Astrocyte (in vitro differentiated cells and primary cell): ENCODE data around the gene AFG1L. TPM values are rescaled to one million over a fixed set of nuclear protein-coding genes. Genes with fewer than 3 reads are reported as not detected.
"Not testable (repeated sequence)": the region's sequence is repeated elsewhere in the genome, so short reads cannot be mapped to it uniquely, and the experiment has no call there.

Experiments used
- DNase-seq: peaks from one replicate; pipeline ENCODE4 v3.0.0-alpha.2; 2010; ENCODE audit warnings: low read depth
- FAIRE-seq: peaks from 2 replicates; lab custom pipeline; 2011; peaks lifted over from hg19 to GRCh38; lab: Jason Lieb, UNC
- H2AFZ ChIP-seq: 2 replicates; pipeline ENCODE4 v1.6.0; 2012; ENCODE audit warnings: low read depth, low read length, inconsistent platforms
- H3K27ac ChIP-seq: 2 replicates; pipeline ENCODE4 v1.5.1; 2011; ENCODE audit warnings: low read depth, low read length, inconsistent platforms
- H3K27me3 ChIP-seq: 2 replicates; pipeline ENCODE4 v1.6.0; 2011; ENCODE audit warnings: low read length, inconsistent platforms; ENCODE audit not compliant: insufficient read depth
- H3K36me3 ChIP-seq: 2 replicates; pipeline ENCODE4 v1.5.1; 2011; ENCODE audit warnings: low read length, inconsistent platforms; ENCODE audit not compliant: insufficient read depth
- H3K4me1 ChIP-seq: 2 replicates; pipeline ENCODE4 v1.5.1; 2011; ENCODE audit warnings: low read length, inconsistent platforms; ENCODE audit not compliant: insufficient read depth
- H3K4me2 ChIP-seq: 2 replicates; pipeline ENCODE4 v1.6.0; 2012; ENCODE audit warnings: low read length, inconsistent platforms
- H3K4me3 ChIP-seq: 2 replicates; pipeline ENCODE4 v1.5.1; 2011; ENCODE audit warnings: low read depth, mild to moderate bottlenecking, low read length, inconsistent platforms; ENCODE audit not compliant: insufficient read depth
- H3K79me2 ChIP-seq: 2 replicates; pipeline ENCODE4 v1.6.0; 2012; ENCODE audit warnings: mild to moderate bottlenecking, low read length, inconsistent platforms; ENCODE audit not compliant: insufficient read depth
- H3K9ac ChIP-seq: 2 replicates; pipeline ENCODE4 v1.6.0; 2012; ENCODE audit warnings: mild to moderate bottlenecking, low read length, inconsistent platforms
- H3K9me3 ChIP-seq: 2 replicates; pipeline ENCODE4 v1.5.1; 2012; ENCODE audit warnings: low read depth, mild to moderate bottlenecking, low read length, inconsistent platforms; ENCODE audit not compliant: insufficient read depth
- H4K20me1 ChIP-seq: 2 replicates; pipeline ENCODE4 v1.6.0; 2012; ENCODE audit warnings: low read length, inconsistent platforms; ENCODE audit not compliant: insufficient read depth
- H3K27ac Mint-ChIP-seq: one replicate; pipeline ENCODE4 v1.8.0; 2021; ENCODE audit warnings: mild to moderate bottlenecking, mixed read lengths; ENCODE audit not compliant: unreplicated experiment
- H3K27me3 Mint-ChIP-seq: one replicate; pipeline ENCODE4 v1.8.0; 2021; ENCODE audit warnings: low read depth, mixed read lengths; ENCODE audit not compliant: unreplicated experiment
- H3K36me3 Mint-ChIP-seq: one replicate; pipeline ENCODE4 v1.8.0; 2021; ENCODE audit warnings: low read depth, mixed read lengths; ENCODE audit not compliant: unreplicated experiment
- H3K4me1 Mint-ChIP-seq: one replicate; pipeline ENCODE4 v1.8.0; 2021; ENCODE audit warnings: low read depth, mixed read lengths; ENCODE audit not compliant: unreplicated experiment
- H3K4me3 Mint-ChIP-seq: one replicate; pipeline ENCODE4 v1.8.0; 2021; ENCODE audit warnings: mild to moderate bottlenecking, moderate library complexity, mixed read lengths; ENCODE audit not compliant: unreplicated experiment
- H3K9me3 Mint-ChIP-seq: one replicate; pipeline ENCODE4 v1.8.0; 2021; ENCODE audit warnings: mild to moderate bottlenecking, mixed read lengths; ENCODE audit not compliant: unreplicated experiment
- CTCF ChIP-seq: IDR thresholded peaks from 2 replicates; pipeline ENCODE4 v1.5.1; 2011; ENCODE audit warnings: low read depth, mild to moderate bottlenecking, inconsistent platforms, low read length, moderate library complexity; ENCODE audit not compliant: insufficient read depth
- EZH2 ChIP-seq: IDR thresholded peaks from 2 replicates; pipeline ENCODE4 v1.6.1; 2012; ENCODE audit warnings: mild to moderate bottlenecking, low read length, inconsistent platforms; ENCODE audit not compliant: insufficient read depth
- total RNA-seq: library from RNA; stranded (reverse); gene quantifications from 2 replicates; pipeline ENCODE4 v1.2.1, GENCODE V29; 2021

The AFG1L gene
- total RNA-seq, 1 donor from 2014 or later: 7.9 TPM

DNA sequence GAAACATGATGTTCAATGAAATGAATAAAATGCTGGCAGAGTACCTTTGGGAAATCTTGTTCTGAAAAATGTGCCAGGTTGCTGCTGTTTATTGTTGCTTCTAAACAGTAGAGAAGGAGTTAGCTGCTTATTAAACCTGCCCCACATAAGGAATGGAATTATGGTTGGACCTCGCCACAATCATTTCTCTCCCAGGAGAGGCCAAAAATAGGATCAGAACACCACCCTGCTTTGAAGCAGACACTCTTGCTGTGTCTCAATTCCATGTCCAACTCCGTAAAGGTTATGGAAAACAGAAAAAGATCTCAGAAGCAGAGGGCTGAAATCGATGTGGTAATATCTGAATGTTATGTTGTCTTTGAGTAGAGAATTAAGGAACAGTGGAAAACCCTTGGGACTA is 27.9 kb downstream of the AFG1L start:
- Mint-ChIP-seq H3K36me3 (no peaks in the 10 kb centered on the region), H3K4me1 (no peaks in the 10 kb centered on the region), H3K4me3 (no peak overlapping the region), H3K9me3 (peaks cover 2% of the 10 kb centered on the region), H3K27ac (no peak overlapping the region), H3K27me3 (no peaks in the 10 kb centered on the region)
- Histone ChIP-seq H3K9ac (no peak overlapping the region), H3K27ac (no peak overlapping the region), H3K79me2 (no peaks in the 10 kb centered on the region), H3K9me3 (no peaks in the 10 kb centered on the region), H3K4me1 (no peaks in the 10 kb centered on the region), H3K27me3 (no peaks in the 10 kb centered on the region), H4K20me1 (no peaks in the 10 kb centered on the region), H2AFZ (no peak overlapping the region), H3K36me3 (peaks cover 2% of the 10 kb centered on the region), H3K4me2 (no peak overlapping the region), H3K4me3 (no peak overlapping the region)
- DNase-seq (no peak), FAIRE-seq (no peak)
- no peak for TF ChIP-seq CTCF
- no peak for TF ChIP-seq EZH2

GRCh38 chr6:108323710-108324466 is 29.0 kb downstream of the AFG1L start:
- Histone ChIP-seq H3K9ac (no peak overlapping the region), H3K79me2 (no peaks in the 10 kb centered on the region), H4K20me1 (no peaks in the 10 kb centered on the region), H3K4me2 (no peak overlapping the region), H3K9me3 (no peaks in the 10 kb centered on the region), H3K4me3 (no peak overlapping the region), H3K27me3 (no peaks in the 10 kb centered on the region), H2AFZ (no peak overlapping the region), H3K4me1 (no peaks in the 10 kb centered on the region), H3K27ac (no peak overlapping the region), H3K36me3 (peaks cover 3% of the 10 kb centered on the region)
- peaks cover 3% of the 10 kb centered on the region for H3K36me3 Mint-ChIP-seq
- DNase-seq (no peak), FAIRE-seq (no peak)
- H3K27me3 Mint-ChIP-seq: no peaks in the 10 kb centered on the region
- no peak overlapping the region for H3K4me3 Mint-ChIP-seq
- no peak overlapping the region for H3K27ac Mint-ChIP-seq
- H3K9me3 Mint-ChIP-seq: peaks cover 2% of the 10 kb centered on the region
- TF ChIP-seq EZH2: no peak
- no peak for TF ChIP-seq CTCF
- no peaks in the 10 kb centered on the region for H3K4me1 Mint-ChIP-seq

GRCh38 chr6:108330221-108330785 is 35.4 kb downstream of the AFG1L start:
- H3K4me2 ChIP-seq, H3K79me2 ChIP-seq, H3K9ac ChIP-seq, H3K27me3 Mint-ChIP-seq, H3K9me3 Mint-ChIP-seq, H3K27ac ChIP-seq, H3K27ac Mint-ChIP-seq, H3K9me3 ChIP-seq, H4K20me1 ChIP-seq, H2AFZ ChIP-seq, H3K36me3 ChIP-seq, H3K36me3 Mint-ChIP-seq, H3K27me3 ChIP-seq, H3K4me3 ChIP-seq, H3K4me3 Mint-ChIP-seq, FAIRE-seq, DNase-seq, H3K4me1 Mint-ChIP-seq, H3K4me1 ChIP-seq: not testable (repeated sequence)
